Raji (cell line): ENCODE results near the gene SRSF3.

Source experiments
- POLR2A ChIP-seq: IDR thresholded peaks from 2 replicates; pipeline ENCODE4 v1.6.1; 2011; ENCODE audit warnings: low read depth, low read length, control low read depth; ENCODE audit not compliant: insufficient read depth

Gene SRSF3

DNA sequence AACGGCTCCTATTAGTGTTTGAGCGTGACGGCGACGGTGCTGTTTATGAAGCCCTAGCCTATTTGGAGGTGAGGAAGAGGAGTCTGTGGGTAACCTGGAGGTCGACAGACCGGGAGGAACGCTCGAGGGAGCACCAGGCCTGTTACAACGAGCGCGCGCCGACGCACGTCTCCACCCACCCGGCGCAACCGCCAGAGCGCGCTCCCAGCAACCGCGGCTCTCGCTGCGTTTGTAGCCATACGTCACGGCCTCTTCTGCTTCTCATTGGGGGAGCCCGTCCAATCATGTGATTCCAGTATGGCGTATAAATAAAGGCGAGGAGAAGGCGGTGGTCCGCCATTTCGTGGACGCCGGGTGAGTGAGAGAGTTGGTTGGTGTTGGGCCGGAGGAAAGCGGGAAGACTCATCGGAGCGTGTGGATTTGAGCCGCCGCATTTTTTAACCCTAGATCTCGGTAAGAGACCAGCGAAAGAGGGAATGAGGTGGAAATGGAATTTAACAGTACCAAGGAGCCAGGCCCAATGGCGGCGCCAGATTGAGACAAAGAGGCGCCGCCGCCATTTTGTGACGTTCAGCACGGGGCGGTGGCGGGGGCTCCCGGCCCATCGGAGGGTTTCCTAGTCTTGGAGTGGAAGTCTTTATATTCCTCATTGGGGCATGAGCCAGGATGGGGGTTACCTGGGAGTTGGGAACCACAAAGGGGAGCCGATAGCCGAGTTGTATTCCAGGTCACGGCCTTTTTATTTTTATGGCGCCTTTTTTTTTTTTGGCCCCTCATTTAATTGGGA is at the start of gene SRSF3:
SRSF3 (plus strand) TSS at position 334 of the 787 bp plus-strand sequence. CDS start 2,401 bp downstream, outside the sequence.
- TF ChIP-seq POLR2A, result peak; percentile 98

DNA sequence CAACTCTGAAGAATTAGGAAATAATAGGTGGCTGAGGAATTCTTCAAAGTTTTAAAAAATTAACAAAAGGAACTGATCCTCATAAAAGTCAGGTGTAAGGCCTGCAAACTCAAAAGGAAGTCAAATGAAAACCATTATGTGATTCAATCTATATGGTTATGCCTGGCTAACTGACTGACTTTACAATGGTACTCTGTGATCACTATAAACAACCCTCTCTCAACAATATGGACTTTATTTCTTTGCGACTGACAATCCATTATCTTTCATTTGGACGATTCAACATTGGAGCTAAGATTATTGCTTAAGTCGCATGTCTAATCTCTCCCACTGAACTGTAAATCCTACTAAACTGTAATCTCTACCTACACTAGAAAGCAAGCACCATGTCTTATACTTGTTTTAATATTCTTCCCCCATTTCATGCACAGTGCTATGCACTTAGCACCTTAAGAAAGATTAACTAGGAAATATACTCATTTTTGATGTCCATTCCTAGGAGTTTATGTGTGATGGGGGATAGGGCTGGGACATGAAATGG is 48.3 kb upstream of the SRSF3 start:
- no peak for TF ChIP-seq POLR2A

DNA sequence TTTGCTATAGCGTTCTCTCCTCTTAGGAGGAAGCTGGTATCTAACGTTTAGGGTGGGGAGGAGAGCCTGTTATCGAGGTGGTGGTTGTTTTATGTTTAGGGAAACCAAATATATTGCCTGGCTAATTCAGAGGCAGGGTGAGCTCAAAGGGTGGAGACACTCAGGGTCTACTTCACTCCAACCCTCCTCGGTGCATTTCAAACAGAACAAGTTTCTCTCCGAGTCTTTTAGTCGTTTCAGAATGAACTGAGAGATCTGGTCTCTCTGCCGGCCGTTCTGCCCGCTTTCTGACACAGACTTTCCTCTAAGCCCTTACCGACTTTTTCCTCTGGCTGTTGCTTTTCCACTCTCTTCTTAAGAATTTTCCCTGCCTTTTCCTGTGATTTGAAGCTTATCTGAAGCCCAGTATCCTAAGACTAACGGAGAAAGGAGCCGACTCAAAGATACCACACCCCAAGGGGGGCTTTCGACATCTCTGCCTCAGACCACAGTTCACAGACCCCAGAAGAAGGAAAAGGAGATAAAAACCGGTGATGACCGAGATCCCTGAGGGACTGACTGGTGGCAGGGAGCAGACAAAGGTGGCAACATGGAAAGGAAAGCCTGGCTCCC is 47.7 kb upstream of the SRSF3 start:
- no peak for TF ChIP-seq POLR2A

DNA sequence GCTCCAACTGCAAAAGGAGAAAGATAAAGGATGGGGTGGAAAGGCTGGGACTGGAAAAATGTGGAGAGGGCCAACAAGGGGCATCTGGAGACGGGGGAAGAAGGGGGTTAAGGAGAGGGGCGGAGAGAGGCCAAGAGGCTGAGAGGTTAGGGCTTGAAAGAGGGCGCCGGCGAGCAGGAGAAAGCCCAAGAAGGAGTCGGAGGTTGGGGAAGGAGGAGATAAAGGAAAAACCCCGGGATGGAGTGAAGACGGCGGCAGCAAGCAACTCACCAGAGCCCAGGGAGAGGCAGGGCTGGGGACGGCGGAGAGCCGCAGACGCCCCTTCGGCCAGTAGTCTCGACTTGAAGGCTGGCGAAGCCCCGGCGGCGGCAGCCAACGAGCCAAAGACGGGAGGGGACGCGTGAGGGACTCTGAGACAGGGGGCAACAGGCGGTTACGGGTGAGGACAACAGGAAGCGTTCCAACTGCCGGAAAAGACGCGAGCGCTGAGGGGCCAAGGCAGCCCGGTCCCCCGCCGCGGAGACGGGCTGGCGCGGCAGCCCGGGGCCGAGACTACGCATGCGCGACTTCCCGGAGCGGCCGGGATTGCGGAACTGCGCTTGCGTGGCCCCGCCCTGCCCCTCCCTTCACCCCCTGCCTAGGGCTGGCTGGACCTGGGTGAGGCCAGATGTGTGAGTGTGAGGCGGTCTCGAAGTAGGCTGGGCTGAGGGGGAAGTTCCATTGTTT is 47.1 kb upstream of the SRSF3 start, which contains the start of gene STK38:
STK38 (minus strand) TSS at position 560 of the 726 bp plus-strand sequence. CDS start 7,277 bp downstream, outside the sequence.
- peak; percentile 98 for TF ChIP-seq POLR2A

DNA sequence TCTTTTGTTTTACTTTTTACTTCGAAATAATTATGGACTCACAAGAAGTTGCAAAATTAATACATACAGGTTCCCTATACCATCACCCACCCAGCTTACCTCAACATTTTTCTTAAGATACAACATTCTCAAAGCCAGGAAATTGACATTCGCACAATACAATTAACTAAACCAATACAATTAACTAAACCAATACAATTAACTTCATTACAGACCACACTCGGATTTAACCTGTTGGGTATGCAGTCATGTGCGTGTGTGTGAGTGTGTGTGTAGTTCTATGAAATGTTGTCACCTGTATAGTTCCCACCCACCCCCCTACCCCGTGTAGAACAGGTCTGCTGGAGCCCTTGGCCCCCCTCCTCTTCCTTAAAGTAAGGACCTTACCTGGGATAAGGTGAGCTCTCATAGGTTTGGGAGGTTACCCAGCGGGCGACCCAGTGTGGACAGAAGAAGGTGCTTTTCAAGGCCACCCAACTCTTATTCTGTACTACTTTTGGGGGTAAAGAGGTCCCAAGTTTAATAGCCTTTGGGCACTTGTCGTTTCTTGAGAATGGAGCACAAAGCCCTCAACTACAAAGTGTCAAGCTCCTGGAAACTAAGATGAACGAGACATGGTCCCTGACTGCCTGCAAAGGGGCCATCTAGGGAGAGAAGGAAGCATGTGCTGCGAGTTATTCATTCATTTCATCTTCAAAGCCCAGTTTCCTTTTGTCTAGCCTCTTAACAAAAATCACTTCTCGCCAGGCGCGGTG is 46.3 kb upstream of the SRSF3 start:
- no peak for TF ChIP-seq POLR2A

DNA sequence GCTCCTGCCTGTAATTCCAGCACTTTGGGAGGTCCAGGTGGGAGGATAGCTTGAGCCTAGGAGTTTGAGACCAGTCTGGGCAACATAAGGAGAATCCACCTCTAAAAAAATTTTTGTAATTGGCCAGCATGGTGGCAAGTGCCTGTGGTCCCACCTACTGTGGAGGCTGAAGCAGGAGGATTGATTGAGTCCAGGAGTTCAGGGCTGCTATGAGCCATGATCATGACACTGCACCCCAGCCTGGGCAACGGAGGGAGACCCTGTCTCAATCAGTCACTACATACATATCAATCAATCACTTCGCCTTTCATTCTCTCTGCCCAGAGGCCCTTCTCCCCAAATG is 45.8 kb upstream of the SRSF3 start:
- no peak for TF ChIP-seq POLR2A

DNA sequence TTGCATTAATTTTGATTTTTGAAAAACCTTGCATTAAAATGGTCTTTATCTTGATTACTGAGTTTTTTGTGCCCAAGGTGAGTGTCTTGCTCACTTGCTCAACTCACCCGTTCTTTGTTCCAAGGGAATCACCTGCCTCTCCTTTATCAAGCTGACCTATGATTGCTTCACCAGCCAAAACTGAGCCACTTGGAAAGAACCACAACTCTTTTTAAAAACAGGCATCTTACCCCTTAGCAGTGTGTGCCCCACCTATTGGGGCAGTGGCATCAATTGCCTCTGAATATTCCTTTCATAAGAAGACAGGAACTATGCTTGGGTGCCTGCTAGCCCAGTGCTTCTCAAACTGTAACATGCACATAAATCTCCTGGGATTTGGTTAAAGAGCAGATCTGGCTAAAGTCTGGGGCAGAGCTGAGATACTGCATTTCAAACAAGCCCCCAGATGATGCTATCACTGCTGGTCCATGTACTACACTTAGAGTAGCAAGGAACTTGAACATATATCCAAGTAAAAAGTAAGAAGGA is 43.6 kb upstream of the SRSF3 start:
- TF ChIP-seq POLR2A, result no peak

DNA sequence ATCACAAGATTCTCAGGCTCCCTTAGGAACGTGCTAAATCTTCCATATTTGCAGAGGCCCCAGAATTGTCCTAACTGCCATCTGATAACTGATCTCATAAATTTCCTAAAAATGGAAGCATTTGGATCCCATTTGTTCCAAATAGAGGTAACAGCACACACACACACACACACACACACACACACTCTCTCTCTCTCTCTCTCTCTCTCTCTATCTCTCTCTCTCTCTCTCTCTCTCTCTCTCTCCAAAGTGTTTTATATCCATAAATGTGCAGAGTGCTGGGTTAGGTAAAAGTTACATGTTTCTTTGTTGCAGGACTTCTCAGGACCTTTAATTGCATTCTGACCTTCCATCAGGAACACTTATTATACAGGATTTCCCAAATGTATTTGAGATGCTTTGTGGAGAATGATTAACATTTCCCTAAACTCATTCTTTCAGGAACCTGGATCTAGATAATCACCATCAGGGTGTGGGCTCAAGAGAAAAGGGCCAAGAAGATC is 38.4 kb upstream of the SRSF3 start:
- no peak for TF ChIP-seq POLR2A

DNA sequence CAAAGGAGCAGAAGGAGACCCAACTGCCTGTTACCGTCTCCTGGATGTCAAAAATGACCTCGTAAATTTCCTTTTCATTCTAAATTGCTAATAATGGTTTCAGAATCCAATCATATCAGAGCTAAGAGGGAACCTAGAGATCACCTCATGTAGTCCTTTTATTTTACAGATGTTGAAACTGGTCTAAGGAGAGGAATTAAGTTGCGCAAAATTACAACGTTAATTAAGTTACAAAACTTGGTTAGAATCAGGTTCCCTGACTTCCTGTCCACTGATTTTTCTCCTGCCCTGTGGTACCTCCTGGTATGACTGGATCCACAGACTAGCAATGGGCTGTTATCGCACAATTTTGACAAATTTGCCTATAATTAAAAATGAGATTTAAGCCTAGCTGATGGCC is 37.9 kb upstream of the SRSF3 start:
- no peak for TF ChIP-seq POLR2A

DNA sequence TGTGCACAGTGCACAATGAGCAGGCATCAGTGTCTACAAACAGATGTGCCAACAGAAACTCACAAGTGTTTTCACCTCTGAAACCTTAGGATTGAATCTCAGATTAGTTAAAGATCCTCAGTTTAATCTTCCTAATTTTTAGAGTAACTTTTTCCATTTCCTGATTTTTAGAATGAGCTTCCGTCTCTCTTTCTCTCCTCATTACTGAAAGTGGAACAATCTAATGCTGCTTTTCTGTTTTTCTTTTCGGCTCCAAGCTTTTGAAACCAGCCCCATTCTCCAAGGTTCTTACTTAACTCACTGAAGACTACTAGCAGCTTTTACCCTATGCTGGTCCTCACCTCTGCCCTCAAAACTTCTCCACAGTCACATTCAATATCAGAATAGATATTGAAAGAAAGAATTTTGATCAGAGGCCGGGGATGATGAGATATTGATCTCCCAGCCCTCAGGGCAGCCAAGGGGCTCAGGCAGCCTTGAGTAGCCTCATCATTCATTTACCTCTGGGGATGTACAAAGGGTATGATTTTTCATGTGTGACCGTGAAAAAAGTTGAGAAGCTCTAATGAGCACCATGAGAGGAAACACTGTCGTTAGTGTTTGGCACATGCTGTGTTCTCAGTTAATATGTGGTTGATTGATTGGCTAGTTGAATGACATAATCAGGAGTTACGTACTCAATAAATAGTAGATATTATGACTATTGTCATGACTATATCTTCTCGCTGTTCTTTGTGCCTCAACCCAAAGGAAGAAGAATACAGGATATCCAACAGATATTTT is 35.0 kb upstream of the SRSF3 start:
- no peak for TF ChIP-seq POLR2A

DNA sequence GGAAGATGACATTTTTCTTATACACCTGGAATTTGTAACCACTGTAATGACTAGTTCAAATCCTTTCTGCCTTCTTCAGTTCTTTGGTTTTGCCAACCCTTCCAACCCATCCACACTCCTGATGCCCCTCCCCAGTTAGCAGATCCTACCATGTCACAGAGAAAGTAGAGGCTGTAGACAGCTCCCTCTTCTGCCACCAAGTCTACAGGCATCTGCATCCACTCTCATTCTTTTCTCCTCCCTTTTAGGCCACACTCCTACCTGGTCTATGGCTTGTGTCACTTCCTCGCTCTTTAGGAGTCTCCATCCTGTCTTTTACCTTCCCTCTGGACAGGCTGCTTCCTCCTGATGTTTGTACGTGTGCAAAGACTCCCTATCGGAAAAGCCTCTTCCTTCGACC is 33.3 kb upstream of the SRSF3 start:
- no peak for TF ChIP-seq POLR2A

DNA sequence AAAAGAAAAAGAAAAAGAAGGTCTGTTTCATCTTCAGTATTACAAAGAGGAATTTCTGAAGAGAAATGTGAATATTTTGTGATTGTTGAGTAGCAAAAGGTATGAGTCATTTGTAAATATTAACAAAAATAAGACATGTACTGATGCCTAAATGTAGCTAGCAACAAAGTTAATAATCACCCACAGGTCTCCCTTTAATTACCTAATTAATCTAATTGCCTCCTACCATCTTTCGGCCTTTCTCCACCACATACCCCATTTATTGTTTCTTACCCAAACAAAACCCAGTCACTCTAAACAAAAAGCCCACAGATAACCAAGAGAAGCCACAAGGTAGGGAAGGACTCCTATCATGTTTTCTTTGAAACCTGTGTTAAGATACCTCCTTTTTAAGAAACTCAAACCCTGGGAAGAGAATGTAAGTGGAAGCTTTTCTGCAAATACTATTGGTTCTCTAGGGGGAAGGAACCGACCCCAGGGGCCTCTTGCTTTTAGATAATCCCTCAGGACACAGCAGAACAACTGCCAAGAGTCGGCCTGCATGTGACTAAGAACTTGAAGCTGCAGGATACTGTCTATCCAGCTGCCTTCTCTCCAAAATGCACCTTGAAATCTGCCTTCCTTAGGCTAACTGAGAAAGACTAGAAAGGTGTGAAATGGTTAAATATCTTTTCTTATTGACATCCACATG is 30.8 kb upstream of the SRSF3 start:
- TF ChIP-seq POLR2A, result no peak

DNA sequence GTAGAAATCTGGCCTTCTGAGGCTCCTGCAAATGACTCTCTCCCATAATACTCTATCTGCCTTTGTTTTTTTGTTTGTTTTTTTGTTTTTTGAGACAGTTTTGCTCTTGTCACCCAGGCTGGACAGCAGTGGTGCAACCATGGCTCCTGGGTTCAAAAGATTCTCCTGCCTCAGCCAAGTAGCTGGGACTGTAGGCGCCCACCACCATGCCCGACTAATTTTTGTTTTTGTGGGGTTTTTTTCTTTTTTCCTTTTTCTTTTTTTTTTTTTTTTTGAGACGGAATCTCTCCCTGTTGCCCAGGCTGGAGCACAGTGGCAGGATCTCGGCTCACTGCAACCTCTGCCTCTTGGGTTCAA is 30.3 kb upstream of the SRSF3 start:
- TF ChIP-seq POLR2A, result no peak
